Stimulated activated naive CD8-positive, alpha-beta T cell treated with anti-CD3 and anti-CD28 coated beads, Interleukin-15, Interleukin-2, amounts not matched to agents 100 ng/mL and 50 ng/mL, for 24 hours (primary cell): Measurements from ENCODE around the gene C6orf47.

ENCODE experiments used
- H3K27ac Mint-ChIP-seq: one replicate; pipeline ENCODE4 v1.8.0; 2021; ENCODE audit warnings: mild to moderate bottlenecking, mixed read lengths
- H3K27me3 Mint-ChIP-seq: one replicate; pipeline ENCODE4 v1.8.0; 2021; ENCODE audit warnings: mixed read lengths
- H3K36me3 Mint-ChIP-seq: one replicate; pipeline ENCODE4 v1.8.0; 2021; ENCODE audit warnings: low read depth, mixed read lengths
- H3K4me1 Mint-ChIP-seq: one replicate; pipeline ENCODE4 v1.8.0; 2021; ENCODE audit warnings: low read depth, mixed read lengths
- H3K4me3 Mint-ChIP-seq: one replicate; pipeline ENCODE4 v1.8.0; 2021; ENCODE audit warnings: mild to moderate bottlenecking, mixed read lengths
- H3K9me3 Mint-ChIP-seq: one replicate; pipeline ENCODE4 v1.8.0; 2021; ENCODE audit warnings: mixed read lengths

The C6orf47 gene

DNA sequence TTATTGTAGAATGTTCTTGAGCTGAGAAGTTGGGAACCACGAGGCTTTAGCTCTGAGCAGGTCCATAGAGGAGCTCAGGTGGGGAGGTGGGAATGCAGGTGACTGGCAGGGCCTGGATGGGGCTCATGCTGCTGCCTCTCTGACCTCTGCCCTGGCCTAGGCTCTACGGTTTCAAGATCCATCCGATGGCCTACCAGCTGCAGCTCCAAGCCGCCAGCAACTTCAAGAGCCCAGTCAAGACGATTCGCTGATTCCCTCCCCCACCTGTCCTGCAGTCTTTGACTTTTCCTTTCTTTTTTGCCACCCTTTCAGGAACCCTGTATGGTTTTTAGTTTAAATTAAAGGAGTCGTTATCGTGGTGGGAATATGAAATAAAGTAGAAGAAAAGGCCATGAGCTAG is 9.1 kb upstream of the C6orf47 start, which contains the start of gene LY6G5B:
Gene LY6G5B, plus strand, starts transcription at position 301 of the 400 bp plus-strand sequence. CDS start 975 bp downstream, outside the sequence.
- H3K4me3 Mint-ChIP-seq, result no peak within 1 kb of the TSS
- H3K27ac Mint-ChIP-seq, result no peak within 1 kb of the TSS
- H3K4me1 Mint-ChIP-seq, result peaks cover 36% of the 10 kb centered on the region

GRCh38 chr6:31666337-31666965 is 5.9 kb upstream of the C6orf47 start:
- Mint-ChIP-seq H3K4me3 (peak overlapping the region; percentile 98), H3K27ac (peak overlapping the region; percentile 97), H3K9me3 (no peaks in the 10 kb centered on the region), H3K4me1 (peaks cover 65% of the 10 kb centered on the region), H3K36me3 (peaks cover 81% of the 10 kb centered on the region), H3K27me3 (no peaks in the 10 kb centered on the region)

More for the DNA sequence above, 9.1 kb upstream of the C6orf47 start, which contains the start of gene LY6G5B:
- no peaks in the 10 kb centered on the region for H3K9me3 Mint-ChIP-seq
- peaks cover 72% of the 10 kb centered on the region for H3K36me3 Mint-ChIP-seq
- no peaks in the 10 kb centered on the region for H3K27me3 Mint-ChIP-seq

GRCh38 chr6:31665501-31666336 is 5.1 kb upstream of the C6orf47 start, which contains the start of gene CSNK2B:
CSNK2B (plus strand) TSS chr6:31666080; CDS start chr6:31666832, 752 bp downstream.
- Mint-ChIP-seq H3K4me3 (peak within 1 kb of the TSS; percentile 98), H3K4me1 (peaks cover 72% of the 10 kb centered on the region), H3K36me3 (peaks cover 74% of the 10 kb centered on the region), H3K27ac (peak within 1 kb of the TSS; percentile 97), H3K27me3 (no peaks in the 10 kb centered on the region), H3K9me3 (no peaks in the 10 kb centered on the region)

- H3K36me3 Mint-ChIP-seq, result peaks cover 70% of the 10 kb centered on the region
- no peaks in the 10 kb centered on the region for H3K27me3 Mint-ChIP-seq
- no peaks in the 10 kb centered on the region for H3K9me3 Mint-ChIP-seq
- H3K27ac Mint-ChIP-seq, result peak within 1 kb of the TSS; percentile 97
- H3K4me1 Mint-ChIP-seq, result peaks cover 77% of the 10 kb centered on the region
- peak within 1 kb of the TSS; percentile 98 for H3K4me3 Mint-ChIP-seq
These were observed 4.4 kb upstream of the C6orf47 start, which contains the start of gene GPANK1 for GRCh38 chr6:31664790-31665500. GPANK1 (minus strand) TSS chr6:31664997; CDS start chr6:31664478, 519 bp downstream.

- peaks cover 70% of the 10 kb centered on the region for H3K36me3 Mint-ChIP-seq
- no peaks in the 10 kb centered on the region for H3K27me3 Mint-ChIP-seq
- H3K4me1 Mint-ChIP-seq, result peaks cover 84% of the 10 kb centered on the region
- H3K9me3 Mint-ChIP-seq, result no peaks in the 10 kb centered on the region
- H3K4me3 Mint-ChIP-seq, result peak overlapping the region; percentile 98
- peak overlapping the region; percentile 97 for H3K27ac Mint-ChIP-seq
These were observed 3.6 kb upstream of the C6orf47 start for GRCh38 chr6:31663961-31664789.

DNA sequence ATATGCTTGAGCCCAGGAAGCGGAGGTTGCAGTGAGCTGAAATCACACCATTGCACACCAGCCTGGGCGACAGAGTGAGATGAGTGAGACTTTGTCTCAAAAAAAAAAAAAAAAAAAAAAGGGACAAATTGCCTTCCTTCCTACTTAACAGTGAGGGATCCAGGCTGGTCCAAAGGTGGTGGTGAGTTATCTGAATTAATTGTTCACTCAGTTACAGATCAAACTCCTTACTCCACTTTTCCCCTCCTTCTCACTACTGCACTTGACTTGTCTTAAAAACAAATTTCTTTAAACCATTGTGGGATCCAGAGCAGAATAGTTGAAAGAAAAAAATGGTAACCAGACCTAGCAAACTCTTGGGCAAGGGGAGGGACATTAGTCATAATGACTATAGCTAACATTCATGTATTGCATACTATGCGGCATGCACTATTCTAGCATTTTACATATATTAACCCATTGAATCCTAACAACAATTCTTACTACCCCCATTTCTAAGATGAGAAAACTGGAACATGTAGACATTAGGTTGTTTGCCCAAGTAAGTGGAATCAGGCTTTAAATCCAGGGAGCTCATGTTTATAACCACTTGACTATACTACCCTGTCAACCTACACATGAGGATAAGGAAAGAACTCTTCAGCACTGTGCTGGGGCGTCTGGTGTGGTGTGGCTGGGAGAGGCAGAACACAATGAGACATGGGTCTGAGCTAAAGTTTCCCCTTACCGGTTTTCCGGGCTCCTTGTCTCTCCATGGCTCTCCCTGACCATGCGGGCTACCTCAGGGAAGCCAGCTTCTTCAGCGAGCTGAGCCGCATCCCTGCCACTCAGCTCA is 2.8 kb upstream of the C6orf47 start:
- Mint-ChIP-seq H3K36me3 (peaks cover 62% of the 10 kb centered on the region), H3K27ac (peak overlapping the region; percentile 97), H3K27me3 (no peaks in the 10 kb centered on the region), H3K9me3 (no peaks in the 10 kb centered on the region), H3K4me1 (peaks cover 85% of the 10 kb centered on the region), H3K4me3 (peak overlapping the region; percentile 98)

DNA sequence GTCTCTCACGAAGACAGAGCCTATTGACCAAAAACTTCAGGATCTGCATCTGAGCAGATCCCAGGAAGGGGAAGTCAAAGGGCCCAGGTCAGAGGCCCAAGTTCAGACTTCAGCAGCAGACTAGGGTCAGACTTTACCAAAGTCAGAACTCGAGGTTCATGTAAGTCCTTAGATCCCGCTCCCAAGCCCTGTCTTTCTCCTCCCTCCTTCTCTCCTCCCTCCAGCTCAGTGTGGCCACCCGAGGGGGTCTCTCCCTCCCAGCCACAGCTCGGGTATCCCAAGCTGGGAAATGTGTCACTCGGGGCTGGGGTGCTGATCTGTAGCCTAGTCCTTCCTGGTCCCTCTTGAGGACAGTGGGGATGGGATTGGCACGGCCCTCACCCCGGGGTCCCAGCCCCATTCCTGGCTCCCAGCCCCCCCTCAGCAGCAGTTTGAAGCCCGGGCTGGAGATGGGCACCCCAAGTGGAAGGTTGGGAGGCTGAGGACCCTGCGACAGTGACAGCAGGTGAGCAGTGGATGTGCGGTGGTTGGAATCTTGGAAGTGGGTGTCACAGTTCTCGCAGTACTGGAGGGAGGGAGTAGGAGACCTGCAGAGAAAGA is 1.6 kb upstream of the C6orf47 start:
- H3K27me3 Mint-ChIP-seq, result no peaks in the 10 kb centered on the region
- H3K4me1 Mint-ChIP-seq, result peaks cover 83% of the 10 kb centered on the region
- H3K4me3 Mint-ChIP-seq, result peak overlapping the region; percentile 45

DNA sequence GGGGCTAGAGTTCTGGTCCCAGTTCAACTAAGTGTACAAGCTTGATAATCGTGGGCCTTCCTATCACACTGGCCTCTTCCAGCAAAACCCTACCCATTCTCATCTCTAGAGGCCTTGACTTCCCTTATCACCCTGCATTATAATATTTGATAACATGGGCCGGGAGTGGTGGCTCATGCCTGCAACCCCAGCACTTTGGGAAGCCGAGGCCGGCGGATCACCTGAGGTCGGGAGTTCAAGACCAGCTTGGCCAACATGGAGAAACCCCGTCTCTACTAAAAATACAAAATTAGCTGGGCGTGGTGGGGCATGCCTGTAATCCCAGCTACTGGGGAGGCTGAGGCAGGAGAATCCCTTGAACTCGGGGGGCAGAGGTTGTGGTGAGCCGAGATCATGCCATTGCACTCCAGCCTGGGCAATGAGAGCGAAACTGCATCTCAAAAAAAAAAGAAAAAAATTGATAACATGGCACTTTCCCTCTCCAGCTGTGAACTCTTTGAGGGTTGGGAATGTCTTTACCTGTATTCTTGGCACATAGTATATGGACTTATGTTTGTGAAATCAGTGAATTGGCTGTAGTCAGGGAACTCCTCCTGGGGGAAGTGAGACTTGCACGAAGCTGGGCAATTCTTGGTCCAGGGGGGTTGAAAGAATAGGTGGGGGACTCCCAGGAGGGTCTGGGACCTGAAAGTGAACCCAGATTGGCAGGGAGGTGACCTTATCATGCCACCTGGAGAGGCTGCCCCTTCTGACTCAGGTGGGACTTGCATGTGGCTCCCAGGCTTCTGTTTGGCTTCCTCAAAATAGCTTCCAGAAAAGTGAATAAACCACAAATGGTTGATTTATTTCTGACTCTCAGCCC is 915 bp upstream of the C6orf47 start:
- Mint-ChIP-seq H3K4me1 (peaks cover 82% of the 10 kb centered on the region), H3K9me3 (no peaks in the 10 kb centered on the region), H3K36me3 (peaks cover 60% of the 10 kb centered on the region), H3K27me3 (no peaks in the 10 kb centered on the region), H3K27ac (peak overlapping the region; percentile 87), H3K4me3 (peak overlapping the region; percentile 96)

More for the DNA sequence above, 1.6 kb upstream of the C6orf47 start:
- Mint-ChIP-seq H3K27ac (peak overlapping the region; percentile 41), H3K9me3 (no peaks in the 10 kb centered on the region), H3K36me3 (peaks cover 61% of the 10 kb centered on the region)

DNA sequence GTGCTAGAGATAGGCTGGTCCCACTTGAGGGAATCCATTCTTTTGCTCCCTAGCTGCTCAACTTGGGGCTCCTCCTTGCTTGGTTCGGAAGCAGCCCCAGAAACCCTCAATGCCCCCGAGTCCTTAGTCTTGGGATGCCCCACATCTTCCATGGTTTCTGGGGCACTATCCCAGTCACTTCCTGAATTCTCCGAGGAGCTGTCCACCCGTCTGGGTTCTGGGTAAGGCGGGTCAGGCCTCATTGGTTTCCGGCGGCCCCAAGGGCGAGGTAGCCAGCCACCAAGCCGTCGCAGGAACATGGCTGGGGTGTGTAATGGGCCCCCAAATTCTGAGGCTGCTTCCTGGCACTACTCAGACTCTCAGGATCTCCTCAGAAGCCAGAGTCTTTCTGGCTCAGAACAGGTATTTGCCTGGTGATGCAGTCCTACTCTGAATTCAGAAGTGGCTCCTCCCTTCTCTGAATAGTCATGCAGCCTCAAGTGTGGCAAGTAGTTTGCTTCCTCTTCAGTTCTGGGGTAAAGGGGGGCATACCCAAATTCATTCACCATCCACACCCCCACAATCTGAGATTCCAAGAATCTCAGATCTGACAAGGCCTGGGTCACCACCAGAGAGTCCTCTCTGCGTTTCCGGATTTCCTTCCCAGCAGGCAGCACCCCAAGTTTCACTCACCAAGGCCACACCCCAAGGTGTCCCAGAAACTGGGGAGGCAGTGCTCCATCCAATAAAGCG is 763 bp downstream of the C6orf47 start:
- H3K9me3 Mint-ChIP-seq, result no peaks in the 10 kb centered on the region
- H3K4me1 Mint-ChIP-seq, result peaks cover 86% of the 10 kb centered on the region
- H3K36me3 Mint-ChIP-seq, result peaks cover 51% of the 10 kb centered on the region
- H3K27ac Mint-ChIP-seq, result peak overlapping the region; percentile 96
- no peaks in the 10 kb centered on the region for H3K27me3 Mint-ChIP-seq
- peak overlapping the region; percentile 96 for H3K4me3 Mint-ChIP-seq

DNA sequence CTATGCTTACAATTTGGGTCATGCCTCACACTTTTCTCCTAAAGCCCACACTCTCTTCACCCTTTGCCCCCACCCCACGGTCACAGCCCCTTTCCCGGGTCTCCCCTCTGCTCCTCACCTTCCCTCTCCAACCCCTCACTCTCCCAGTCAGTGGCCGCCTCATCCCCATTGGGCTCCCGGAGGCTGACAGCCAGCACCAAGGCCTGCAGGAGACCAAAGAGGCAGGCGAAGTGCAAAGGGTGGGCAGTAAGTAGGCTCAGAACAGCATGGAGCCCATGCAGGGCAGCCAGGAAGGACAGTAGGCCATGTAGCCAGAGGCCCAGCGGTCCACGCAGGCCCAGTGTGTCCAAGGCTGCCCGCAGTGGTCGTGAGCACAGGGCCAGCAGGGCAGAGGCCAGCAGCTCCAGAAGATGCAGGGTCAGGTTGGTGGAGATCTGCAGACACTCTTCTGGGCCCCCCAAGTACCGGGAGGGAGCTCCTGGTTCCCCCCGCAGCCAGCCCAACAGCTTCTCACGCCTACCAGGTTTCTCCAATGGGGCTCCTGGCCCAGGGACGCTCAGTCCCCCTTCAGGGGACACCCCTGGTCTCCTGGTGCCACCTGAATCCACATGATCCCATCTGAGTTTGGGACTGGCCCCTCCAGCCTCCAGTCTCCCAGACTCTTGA is 1.5 kb downstream of the C6orf47 start:
- peak overlapping the region; percentile 96 for H3K4me3 Mint-ChIP-seq
- peaks cover 44% of the 10 kb centered on the region for H3K36me3 Mint-ChIP-seq
- H3K4me1 Mint-ChIP-seq, result peaks cover 79% of the 10 kb centered on the region
- H3K27ac Mint-ChIP-seq, result peak overlapping the region; percentile 96
- H3K27me3 Mint-ChIP-seq, result no peaks in the 10 kb centered on the region
- no peaks in the 10 kb centered on the region for H3K9me3 Mint-ChIP-seq

DNA sequence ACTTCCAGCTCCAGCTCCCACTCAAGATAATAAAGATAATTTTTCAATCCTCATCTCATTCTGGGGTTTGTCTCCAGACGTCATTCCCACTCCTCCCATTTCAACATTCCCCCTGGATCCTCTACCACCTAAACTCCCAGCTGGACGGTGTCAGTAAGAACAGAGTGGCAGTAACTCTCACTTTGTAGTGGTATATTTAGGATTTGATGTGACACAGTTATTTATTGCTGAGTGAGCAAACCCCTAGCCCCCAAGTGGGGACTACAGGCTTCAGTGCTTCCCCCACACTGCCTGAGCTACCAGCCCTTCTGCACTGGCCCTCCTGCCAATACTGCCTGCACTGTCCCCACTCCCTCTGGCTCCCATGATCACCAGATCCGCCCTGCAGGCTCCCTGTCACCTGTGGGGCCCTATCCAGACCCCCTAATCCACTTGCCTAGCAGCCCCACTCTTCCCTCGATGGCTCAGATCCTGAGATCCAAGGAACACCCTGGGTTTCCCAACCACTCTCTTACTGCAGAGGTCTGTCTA is 2.4 kb downstream of the C6orf47 start:
- Mint-ChIP-seq H3K27me3 (no peaks in the 10 kb centered on the region), H3K36me3 (peaks cover 36% of the 10 kb centered on the region), H3K4me3 (peak overlapping the region; percentile 96), H3K9me3 (no peaks in the 10 kb centered on the region), H3K4me1 (peaks cover 75% of the 10 kb centered on the region), H3K27ac (peak overlapping the region; percentile 72)
